K562 (cell line): ENCODE data around the gene NSUN2. TPM values are rescaled to one million over a fixed set of nuclear protein-coding genes. Genes with fewer than 3 reads are reported as not detected.

Experiments
- ATAC-seq: fragments of 200-7000 bp; cut with Tn5 transposase; 3 replicates; pipeline ENCODE4 v1.9.1; 2020; ENCODE audit warnings: moderate library complexity
- BruUV-seq: library from RNA; stranded (reverse); fragments of 400-500 nt; replicated peaks from 2 replicates; lab custom pipeline; 2021; lab: Mats Ljungman, UMichigan
- CTCF ChIA-PET: fragments of 300-600 bp; formaldehyde crosslinking; extraction: SDS; loops from one replicate; lab custom pipeline; 2021; ENCODE audit warnings: low intra/inter-chr PET ratio; lab: Yijun Ruan, JAX
- POLR2A ChIA-PET: fragments of 300-600, 350-650 bp; sonication (Branson Sonifier 250); formaldehyde crosslinking; extraction: SDS; loops from one replicate; lab custom pipeline; 2021; ENCODE audit warnings: antibody characterized with exemption, inconsistent platforms; lab: Yijun Ruan, JAX
- DNase-seq, 4 experiments: peaks; one replicate each; pipeline versions ENCODE4 v3.0.0 to v3.0.0-alpha.2; 2011 to 2018; ENCODE audit warnings: low spot score in 3 of 4, mixed read lengths in 3 of 4; ENCODE audit errors: extremely low read depth in 1 of 4
- FAIRE-seq: peaks from 2 replicates; lab custom pipeline; 2011; peaks lifted over from hg19 to GRCh38; lab: Jason Lieb, UNC
- H2AFZ ChIP-seq: 2 replicates; pipeline ENCODE4 v1.6.0; 2011; ENCODE audit warnings: low read depth, low read length, control low read depth, inconsistent platforms
- H3K27ac ChIP-seq: fragments of 200-600 bp; 3 replicates; pipeline ENCODE4 v1.8.0; 2011; ENCODE audit warnings: low read depth, mild to moderate bottlenecking, control low read depth, inconsistent platforms, low read length, moderate library complexity, mixed read lengths; ENCODE audit errors: extremely low read depth
- H3K27me3 ChIP-seq, 2 experiments: fragments of 300-600 bp in 1 of 2; 2 replicates in 1 of 2; 3 replicates in 1 of 2; pipeline versions ENCODE4 v1.6.0 to v1.8.0; 2011; ENCODE audit warnings: inconsistent platforms in 2 of 2, low read length in 2 of 2, mild to moderate bottlenecking in 1 of 2, mixed read lengths in 1 of 2, moderate library complexity in 1 of 2; ENCODE audit not compliant: control insufficient read depth in 2 of 2, insufficient read depth in 2 of 2
- H3K36me3 ChIP-seq: fragments of 300-600 bp; 3 replicates; pipeline ENCODE4 v1.8.0; 2011; ENCODE audit warnings: mild to moderate bottlenecking, low read length, inconsistent platforms; ENCODE audit not compliant: control insufficient read depth, insufficient read depth
- H3K4me1 ChIP-seq, 2 experiments: fragments of 200-600 bp in 1 of 2; replicated peaks in 1 of 2; 2 replicates in 1 of 2; 3 replicates in 1 of 2; pipeline versions ENCODE4 v1.5.1 to v1.8.0; 2011; ENCODE audit warnings: inconsistent platforms in 2 of 2, low read length in 2 of 2, mild to moderate bottlenecking in 1 of 2, mixed read lengths in 1 of 2, moderate library complexity in 1 of 2; ENCODE audit not compliant: control insufficient read depth in 2 of 2, insufficient read depth in 2 of 2
- H3K4me2 ChIP-seq: 2 replicates; pipeline ENCODE4 v1.6.1; 2011; ENCODE audit warnings: low read length, control low read depth, inconsistent platforms, mixed read lengths; ENCODE audit not compliant: insufficient read depth
- H3K4me3 ChIP-seq: fragments of 200-600 bp; sonication (generic), shearing (Covaris generic); 2 replicates; pipeline ENCODE4 v1.5.1; 2016; ENCODE audit warnings: control low read depth, inconsistent platforms
- H3K79me2 ChIP-seq: fragments of 200-600 bp; 3 replicates; pipeline ENCODE4 v1.8.0; 2011; ENCODE audit warnings: low read length, inconsistent platforms; ENCODE audit not compliant: control insufficient read depth, insufficient read depth
- H3K9ac ChIP-seq, 2 experiments: 2 replicates each; pipeline versions ENCODE4 v1.6.0 to v1.6.1; 2011; ENCODE audit warnings: low read depth in 2 of 2, low read length in 2 of 2, control low read depth in 1 of 2, inconsistent platforms in 1 of 2, mild to moderate bottlenecking in 1 of 2, mixed read lengths in 1 of 2; ENCODE audit not compliant: insufficient read depth in 1 of 2
- H3K9me1 ChIP-seq: one replicate; pipeline ENCODE4 v1.6.0; 2011; ENCODE audit warnings: inconsistent platforms, mild to moderate bottlenecking, low read length, moderate library complexity; ENCODE audit not compliant: control insufficient read depth, insufficient read depth
- H3K9me3 ChIP-seq: replicated peaks from 2 replicates; pipeline ENCODE4 v1.5.1; 2011; ENCODE audit warnings: low read depth, low read length, inconsistent platforms; ENCODE audit not compliant: control insufficient read depth, insufficient read depth
- H4K20me1 ChIP-seq: replicated peaks from 2 replicates; pipeline ENCODE4 v1.6.1; 2011; ENCODE audit warnings: low read length, inconsistent platforms, mixed read lengths; ENCODE audit not compliant: control insufficient read depth, insufficient read depth
- CBX5 ChIP-seq: IDR thresholded peaks from 2 replicates; pipeline ENCODE4 v1.6.1; 2014; ENCODE audit warnings: low read depth, borderline replicate concordance
- FOS ChIP-seq: IDR thresholded peaks from 3 replicates; pipeline ENCODE4 v1.6.1; 2011; ENCODE audit not compliant: insufficient read length; ENCODE audit errors: extremely low read depth
- FOSL1 ChIP-seq: fragments of 200-800 bp; sonication (Bioruptor generic); conservative IDR thresholded peaks from 2 replicates; pipeline ENCODE4 v1.6.1; 2016; ENCODE audit warnings: missing genetic modification characterization, missing compliant biosample characterization
- HDAC1 ChIP-seq, 2 experiments: fragments of 450-650 bp; IDR thresholded peaks; 2 replicates each; pipeline ENCODE4 v1.6.1; 2016 to 2017; ENCODE audit warnings: inconsistent platforms in 1 of 2, mild to moderate bottlenecking in 1 of 2, moderate library complexity in 1 of 2
- MAZ ChIP-seq, 2 experiments: fragments of 450-650 bp in 1 of 2; sonication (generic) in 1 of 2; formaldehyde crosslinking; IDR thresholded peaks in 1 of 2; conservative IDR thresholded peaks in 1 of 2; 2 replicates each; pipeline versions ENCODE4 v1.4.0 to v1.5.0; 2020; ENCODE audit warnings: mild to moderate bottlenecking in 1 of 2, missing genetic modification reagents in 1 of 2
- MTA2 ChIP-seq: fragments of 450-650 bp; IDR thresholded peaks from 2 replicates; pipeline ENCODE4 v1.6.1; 2016; ENCODE audit warnings: low read depth
- NR2F6 ChIP-seq: fragments of 450-650 bp; formaldehyde crosslinking; IDR thresholded peaks from 2 replicates; pipeline ENCODE4 v1.4.0; 2020; ENCODE audit warnings: mild to moderate bottlenecking
- NR4A1 ChIP-seq, 2 experiments: fragments of 250-450 bp in 1 of 2; fragments of 450-650 bp in 1 of 2; sonication (Bioruptor Pico) in 1 of 2; IDR thresholded peaks; 2 replicates each; pipeline versions ENCODE4 v1.4.0 to v1.6.1; 2016 to 2020; ENCODE audit warnings: mild to moderate bottlenecking in 2 of 2, missing compliant biosample characterization in 1 of 2, missing genetic modification characterization in 1 of 2, moderate library complexity in 1 of 2
- PML ChIP-seq: IDR thresholded peaks from 2 replicates; pipeline ENCODE4 v1.6.1; 2012; ENCODE audit warnings: low read length, inconsistent platforms
- POLR3A ChIP-seq: IDR thresholded peaks from 2 replicates; pipeline ENCODE4 v1.6.1; 2011; ENCODE audit warnings: borderline replicate concordance, mild to moderate bottlenecking, moderate library complexity; ENCODE audit not compliant: insufficient read length, insufficient read depth; ENCODE audit errors: extremely low read depth
- SP1 ChIP-seq: sonication (generic); formaldehyde crosslinking; IDR thresholded peaks from 2 replicates; pipeline ENCODE4 v1.8.1; 2022; ENCODE audit warnings: mild to moderate bottlenecking, missing genetic modification reagents
- SP2 ChIP-seq: IDR thresholded peaks from 2 replicates; pipeline ENCODE4 v1.6.1; 2011; ENCODE audit warnings: mild to moderate bottlenecking, low read depth, low read length, moderate library complexity; ENCODE audit not compliant: poor library complexity, severe bottlenecking; ENCODE audit errors: extremely low read depth
- STAT5A ChIP-seq: IDR thresholded peaks from 2 replicates; pipeline ENCODE4 v1.6.1; 2012; ENCODE audit warnings: low read length, inconsistent platforms, borderline replicate concordance
- TOE1 ChIP-seq, 2 experiments: fragments of 450-650 bp in 1 of 2; sonication (generic) in 1 of 2; formaldehyde crosslinking in 1 of 2; IDR thresholded peaks; 2 replicates each; pipeline versions ENCODE4 v1.7.1 to v1.8.0; 2016 to 2022; ENCODE audit warnings: borderline replicate concordance in 2 of 2, mild to moderate bottlenecking in 2 of 2, antibody characterized with exemption in 1 of 2, inconsistent platforms in 1 of 2, low read depth in 1 of 2, missing genetic modification reagents in 1 of 2, moderate library complexity in 1 of 2
- ZBTB8A ChIP-seq: fragments of 450-650 bp; IDR thresholded peaks from 2 replicates; pipeline ENCODE4 v1.6.1; 2018; ENCODE audit warnings: mild to moderate bottlenecking, moderate library complexity; ENCODE audit not compliant: partially characterized antibody
- ZC3H8 ChIP-seq: fragments of 450-650 bp; IDR thresholded peaks from 2 replicates; pipeline ENCODE4 v1.6.1; 2017
- ZNF134 ChIP-seq: fragments of 250-450 bp; sonication (Bioruptor Pico); conservative IDR thresholded peaks from 2 replicates; pipeline ENCODE4 v1.4.0; 2020
- ZNF277 ChIP-seq: fragments of 250-450 bp; sonication (Bioruptor Pico); IDR thresholded peaks from 2 replicates; pipeline ENCODE4 v1.8.0; 2022; ENCODE audit warnings: inconsistent platforms, mild to moderate bottlenecking, moderate library complexity, borderline replicate concordance
- ZNF408 ChIP-seq: fragments of 250-450 bp; sonication (Bioruptor Pico); IDR thresholded peaks from 2 replicates; pipeline ENCODE4 v1.4.0; 2020; ENCODE audit warnings: low read depth, mild to moderate bottlenecking, moderate library complexity
- ZNF77 ChIP-seq: fragments of 250-450 bp; sonication (Bioruptor Pico); IDR thresholded peaks from 2 replicates; pipeline ENCODE4 v1.5.0; 2020
- WGBS: fragments of 100-300 bp; shearing (Covaris generic); methylation state at CpG from one replicate; pipeline ENCODE4 v1.1.6; 2016; ENCODE audit warnings: low coverage, mixed read lengths; ENCODE audit not compliant: insufficient coverage; ENCODE audit errors: missing lambda C conversion rate; 5-methylcytosine and 5-hydroxymethylcytosine counted together
- in situ Hi-C: fragments of 300-500 bp; cut with MboI; formaldehyde crosslinking; loops from 4 replicates; pipeline ENCODE4 v1.15.0; 2018; ENCODE audit warnings: inconsistent platforms, mixed read lengths
- intact Hi-C: fragments of 100-400 bp; cut with micrococcal nuclease; formaldehyde crosslinking; loops from 2 replicates; pipeline ENCODE4 v1.14.2; 2022
- polyA plus RNA-seq, 8 experiments: library from polyadenylated mRNA; depleted of rRNA in 4 of 8; stranded (reverse) in 5 of 8; unstranded in 3 of 8; fragments of >200 nt; fragmentation: Nextera tagmentation in 2 of 8; fragmentation: Illumina TruSeq in 1 of 8; extraction: Ambion mirVana in 2 of 8; extraction: Trizol in 1 of 8; gene quantifications; 2 replicates each; pipeline versions ENCODE4 v1.2.1 to v1.2.3, GENCODE V29; 2011 to 2014; ENCODE audit warnings: inconsistent platforms in 1 of 8, missing spikeins in 1 of 8
- total RNA-seq, 7 experiments: library from RNA; depleted of rRNA in 6 of 7; stranded (reverse); fragments of >200 nt in 6 of 7; fragmentation: Illumina TruSeq in 2 of 7; extraction: Trizol in 2 of 7; gene quantifications; 2 replicates each; pipeline versions ENCODE4 v1.2.1 to v1.2.3, GENCODE V29; 2011 to 2021; ENCODE audit warnings: low replicate concordance in 1 of 7
- TF ChIP-seq, protein P1 (sequence below): sonication (generic); formaldehyde crosslinking; IDR thresholded peaks from 2 replicates; pipeline ENCODE4 v1.9.0; 2022; ENCODE audit warnings: mild to moderate bottlenecking, missing genetic modification reagents

Gene NSUN2
- total and polyA plus RNA-seq, 9 of the 15 experiments (the other 6 are each of a cell fraction or from before 2014, with no cell fraction given) = 9.2 to 167 (median 127) TPM

DNA sequence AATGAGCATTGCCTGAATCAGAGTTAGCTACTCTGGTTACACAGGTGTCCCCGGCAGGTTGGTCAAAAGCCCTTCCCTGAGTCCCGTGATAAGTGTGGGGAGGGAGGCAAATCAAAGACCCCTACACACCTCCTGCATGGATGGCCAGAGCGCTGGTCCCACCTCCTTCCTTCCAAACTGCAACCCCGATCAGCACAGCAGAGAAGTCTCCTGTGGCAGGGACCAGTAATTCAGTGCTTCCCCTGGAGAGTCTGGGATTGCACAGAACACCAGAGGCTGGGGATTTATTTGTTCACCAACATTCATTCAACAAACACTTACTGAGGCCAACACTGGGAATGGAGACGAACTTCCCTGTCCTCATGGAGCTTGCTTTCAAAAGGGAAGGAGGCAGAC lies 46.2 kb downstream of the NSUN2 start (continued):
- TF ChIP-seq NR4A1 (CRISPR knock-in tag; IDR thresholded peaks at IDR 0.05) (no peak), NR4A1 (tag; IDR thresholded peaks at IDR 0.05) (no peak), MTA2 (no peak), NR2F6 (CRISPR knock-in tag) (no peak), ZNF77 (no peak), ZNF277 (CRISPR knock-in tag) (no peak), ZNF408 (CRISPR knock-in tag) (no peak), ZBTB8A (no peak), HDAC1 (IDR thresholded peaks at IDR 0.05) (no peak), FOS (no peak), FOSL1 (no peak)

DNA sequence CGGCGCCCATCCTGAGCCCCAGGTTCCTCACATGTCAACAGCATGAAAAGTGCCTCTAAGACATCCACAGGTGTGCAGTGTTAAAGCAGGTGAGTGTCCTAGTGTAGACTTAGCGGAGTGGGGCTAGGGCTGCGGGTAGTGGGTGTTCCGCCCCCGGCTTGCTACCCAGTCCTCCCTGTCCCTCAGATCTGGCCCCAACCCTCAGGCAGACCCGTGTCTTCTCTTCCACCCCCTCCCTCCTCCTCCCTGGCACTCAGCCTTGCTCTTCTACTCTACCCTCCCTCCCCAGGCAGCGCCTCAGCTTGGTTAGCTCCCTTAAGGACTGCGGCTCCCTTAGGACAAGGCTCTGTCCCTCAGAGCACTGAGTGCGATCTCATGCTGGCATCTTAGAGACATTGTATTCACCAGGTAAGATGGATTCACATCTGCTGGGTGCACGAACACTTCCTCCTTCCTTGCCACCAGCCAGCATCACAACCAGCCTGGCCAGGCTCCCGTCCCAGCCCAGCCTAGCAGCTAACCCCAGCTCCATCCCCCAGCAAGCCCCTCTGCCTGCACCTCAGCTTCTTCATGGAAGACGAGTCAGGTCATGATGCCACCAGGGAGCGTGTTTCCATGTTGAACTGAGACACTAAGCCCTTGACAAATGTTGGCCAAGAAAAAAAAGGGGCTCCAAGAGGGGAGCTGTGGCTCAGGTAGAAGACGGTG lies 46.8 kb downstream of the NSUN2 start:
- H3K9ac ChIP-seq = no peak overlapping the region
- in situ Hi-C loops (no loop called here), intact Hi-C loops (no loop called here)
- H3K27me3 ChIP-seq = peaks cover 47 to 60% of the 10 kb centered on the region in 2 experiments
- H3K27ac ChIP-seq = no peak overlapping the region
- CTCF ChIA-PET = no interaction called here
- POLR2A ChIA-PET = no interaction called here
- peaks cover 3% of the 10 kb centered on the region for H3K9me1 ChIP-seq
- FAIRE-seq = no peak
- no peak for DNase-seq
- no peaks in the 10 kb centered on the region for H3K79me2 ChIP-seq
- 5% methylated on average over 14 of the region's 15 CpGs for WGBS
- no peak overlapping the region for H2AFZ ChIP-seq
- no peaks in the 10 kb centered on the region for H3K9me3 ChIP-seq
- no peaks in the 10 kb centered on the region for H3K36me3 ChIP-seq
- no TSS peak for BruUV-seq
- peaks cover 0 to 12% of the 10 kb centered on the region in 2 experiments; a peak in 2 of 5 replicates for H3K4me1 ChIP-seq
- no peak overlapping the region for H3K4me2 ChIP-seq
- no peak; the same call in 2 of the 3 replicates for ATAC-seq
- H4K20me1 ChIP-seq = 0 out of 2 replicates have a peak, but pooled peaks cover 6% of the 10 kb centered on the region
- no peak overlapping the region for H3K4me3 ChIP-seq
- TF ChIP-seq POLR3A = no peak
- TF ChIP-seq ZNF134 (CRISPR knock-in tag) = no peak
- no peak for TF ChIP-seq SP2
- no peak for TF ChIP-seq TOE1 (IDR thresholded peaks at IDR 0.05; ENCODE audit: borderline replicate concordance)
- no peak for TF ChIP-seq TOE1 (CRISPR knock-in tag; IDR thresholded peaks at IDR 0.05; ENCODE audit: borderline replicate concordance, low read depth)
- no peak for TF ChIP-seq PML
- TF ChIP-seq, protein P1, sequence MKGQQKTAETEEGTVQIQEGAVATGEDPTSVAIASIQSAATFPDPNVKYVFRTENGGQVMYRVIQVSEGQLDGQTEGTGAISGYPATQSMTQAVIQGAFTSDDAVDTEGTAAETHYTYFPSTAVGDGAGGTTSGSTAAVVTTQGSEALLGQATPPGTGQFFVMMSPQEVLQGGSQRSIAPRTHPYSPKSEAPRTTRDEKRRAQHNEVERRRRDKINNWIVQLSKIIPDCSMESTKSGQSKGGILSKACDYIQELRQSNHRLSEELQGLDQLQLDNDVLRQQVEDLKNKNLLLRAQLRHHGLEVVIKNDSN (CRISPR knock-in tag) = no peak
- TF ChIP-seq CBX5 = no peak
- TF ChIP-seq SP1 = no peak
- no peak for TF ChIP-seq MAZ (CRISPR knock-in tag; conservative IDR thresholded peaks at IDR 0.05 in 1 of 2, IDR thresholded peaks at IDR 0.05 in 1 of 2)
- TF ChIP-seq ZC3H8 = no peak
- TF ChIP-seq STAT5A = no peak
